Activated CD8-positive, alpha-beta memory T cell treated with anti-CD3 and anti-CD28 coated beads, Interleukin-2, amount 50 U/mL, for 48 hours (primary cell): Measurements from ENCODE around the gene SLC28A1.
"Not testable (repeated sequence)": the region's sequence is repeated elsewhere in the genome, so short reads cannot be mapped to it uniquely, and the experiment has no call there.

ENCODE experiments used
- DNase-seq: peaks from one replicate; pipeline ENCODE4 v3.0.0-alpha.2; 2020

SLC28A1 gene

GRCh38 chr15:84910928-84911623 lies 26.6 kb downstream of the SLC28A1 start:
- DNase-seq, result no peak

DNA sequence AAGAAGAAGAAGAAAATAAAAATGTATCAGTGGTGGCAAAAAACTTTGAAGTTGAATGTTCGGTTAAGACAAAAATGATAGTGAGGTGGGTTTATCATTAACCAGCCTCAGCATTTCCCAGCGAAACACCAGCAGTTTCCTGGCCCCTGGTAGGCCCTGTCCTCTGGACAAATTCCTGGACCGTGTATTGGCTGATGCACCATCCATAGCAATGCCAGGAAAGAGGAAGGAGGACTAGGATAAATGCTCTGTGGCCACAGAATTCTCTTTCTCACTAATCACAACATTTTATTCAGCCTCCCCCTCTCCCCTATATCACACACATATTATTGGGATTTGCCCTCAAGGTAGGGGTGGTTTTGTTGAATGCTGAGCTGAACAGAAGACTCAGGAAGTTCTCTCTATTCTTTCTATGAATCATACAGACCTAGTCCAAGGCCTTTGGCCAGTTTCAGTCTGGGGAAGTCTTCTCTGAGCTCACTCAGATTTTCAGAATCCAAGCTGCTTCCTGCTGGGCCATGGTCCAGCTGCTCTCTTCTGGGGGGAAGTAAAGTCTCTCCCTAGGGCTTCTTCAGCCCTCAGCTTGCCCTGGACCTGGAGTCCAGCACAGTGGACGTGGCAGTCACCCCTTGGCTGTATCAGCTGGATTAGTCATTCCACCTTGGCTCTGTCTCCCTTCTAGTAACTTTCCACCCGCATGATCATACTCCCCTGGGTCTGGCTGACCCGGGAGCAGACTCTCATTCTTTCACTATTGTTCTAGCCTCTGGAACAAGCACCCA lies 27.6 kb downstream of the SLC28A1 start:
- no peak for DNase-seq

DNA sequence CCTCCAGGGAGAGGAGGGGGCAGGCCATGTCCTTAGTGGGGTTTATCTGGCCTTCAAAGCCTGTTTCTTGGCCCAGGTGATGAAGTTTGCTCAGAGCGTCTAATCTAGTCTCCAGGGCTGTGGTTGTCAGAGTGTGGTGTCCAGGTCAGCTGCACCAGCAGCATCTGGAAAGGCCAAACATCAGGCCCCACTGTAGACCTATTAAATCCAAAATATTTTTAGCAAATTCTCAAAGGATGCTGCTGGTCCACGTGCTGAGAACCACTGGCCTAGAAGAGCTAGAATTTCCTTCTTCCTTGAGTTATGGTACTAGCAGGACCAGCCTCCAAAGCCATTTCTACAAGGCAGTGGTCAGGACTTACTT lies 28.9 kb downstream of the SLC28A1 start:
- no peak for DNase-seq

- DNase-seq, result no peak
These were observed 29.9 kb downstream of the SLC28A1 start for GRCh38 chr15:84914351-84914750.

- DNase-seq, result peak; percentile 74
These were observed 30.6 kb downstream of the SLC28A1 start for GRCh38 chr15:84914909-84915605.

- no peak for DNase-seq
These were observed 31.1 kb downstream of the SLC28A1 start for GRCh38 chr15:84915606-84915958.

DNA sequence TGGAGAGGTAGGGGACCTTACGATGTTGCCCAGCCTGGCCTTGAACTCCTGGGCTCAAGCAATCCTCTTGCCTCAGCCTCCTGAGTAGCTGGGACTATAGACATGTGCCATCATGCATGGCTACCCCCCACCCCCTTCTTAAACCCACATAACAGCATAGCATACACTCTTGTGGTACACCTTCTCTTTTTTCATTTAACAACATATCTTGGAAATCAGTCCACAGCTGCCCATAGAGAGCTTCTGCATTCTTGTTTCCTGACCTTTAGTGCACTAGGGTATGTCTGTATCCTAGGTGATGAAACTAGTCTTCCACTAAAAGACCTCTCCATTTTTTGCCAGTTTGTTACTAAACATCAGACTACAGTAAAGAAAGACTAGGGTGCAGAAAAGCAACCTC lies 33.0 kb downstream of the SLC28A1 start:
- no peak for DNase-seq

GRCh38 chr15:84919106-84919667 lies 34.7 kb downstream of the SLC28A1 start:
- DNase-seq, result no peak

DNA sequence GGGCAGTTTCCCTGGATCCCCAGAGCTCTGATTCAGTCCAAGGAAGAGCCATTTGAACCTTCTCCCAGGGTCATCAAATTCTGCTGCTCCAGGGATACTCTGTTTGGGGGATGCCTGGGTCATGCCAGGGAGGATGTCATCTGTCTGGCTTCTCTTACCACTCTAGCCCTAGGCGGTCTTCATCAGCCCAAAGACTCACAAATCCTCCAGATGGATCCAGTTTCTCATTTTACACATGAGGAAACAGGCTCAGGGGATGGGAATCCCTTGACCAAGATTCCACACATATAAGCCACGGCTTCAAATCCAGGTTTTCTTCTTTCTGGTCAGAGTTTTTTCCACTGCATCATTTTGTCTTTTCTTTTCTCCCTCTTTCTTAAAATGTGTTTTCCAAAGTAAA lies 36.7 kb downstream of the SLC28A1 start:
- no peak for DNase-seq

GRCh38 chr15:84922530-84922929 lies 38.1 kb downstream of the SLC28A1 start:
- DNase-seq, result no peak

DNA sequence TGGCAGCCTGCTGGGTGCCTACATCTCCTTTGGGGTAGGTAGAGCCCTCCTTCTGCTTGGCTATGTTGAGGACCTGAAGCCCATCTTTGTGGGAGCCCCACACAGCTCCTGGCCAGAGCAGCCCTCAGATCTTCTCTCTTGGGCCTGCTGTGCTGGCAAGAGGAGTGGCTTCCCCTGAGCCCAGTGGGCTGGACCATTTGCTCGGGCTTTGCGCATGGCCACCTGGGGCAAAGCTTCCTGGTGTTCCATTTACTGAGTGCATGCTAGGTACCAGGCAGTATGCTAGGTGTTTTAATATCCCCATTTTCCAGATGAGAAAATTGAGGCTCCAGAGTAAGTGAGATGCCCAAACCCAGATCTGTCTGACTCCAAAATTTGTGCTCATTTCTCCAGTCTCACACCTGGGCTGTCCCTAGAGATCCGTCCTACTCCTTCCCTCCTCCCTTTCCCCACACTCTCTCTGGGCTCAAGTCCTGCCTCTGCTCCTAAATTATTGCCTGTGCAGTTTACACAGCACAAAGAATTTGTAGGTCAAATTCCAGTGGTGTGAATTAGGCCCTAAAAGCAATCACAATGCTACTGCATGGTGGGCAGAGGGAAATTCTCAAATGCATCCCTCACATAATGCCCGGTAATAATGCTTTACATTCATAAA lies 39.7 kb downstream of the SLC28A1 start:
- DNase-seq, result no peak

- DNase-seq, result not testable (repeated sequence)
These were observed 40.5 kb downstream of the SLC28A1 start for GRCh38 chr15:84924821-84925569.

DNA sequence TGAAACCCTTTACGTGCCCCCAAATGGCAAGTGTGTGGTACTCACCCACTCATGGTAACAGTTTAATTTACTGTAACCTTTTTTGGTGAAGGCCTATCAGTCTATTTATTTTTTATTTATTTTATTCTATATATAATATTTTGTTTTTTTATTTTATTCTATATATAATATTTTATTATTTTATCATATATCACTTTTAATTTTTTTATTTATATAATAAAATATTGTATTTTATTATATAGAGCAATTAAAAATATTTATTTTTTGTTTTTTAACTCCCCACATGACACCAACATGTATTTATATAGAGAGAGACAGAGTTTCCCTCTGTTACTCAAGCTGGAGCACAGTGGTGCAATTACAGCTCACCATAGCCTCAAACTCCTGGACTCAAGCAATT lies 41.4 kb downstream of the SLC28A1 start:
- DNase-seq, result no peak

DNA sequence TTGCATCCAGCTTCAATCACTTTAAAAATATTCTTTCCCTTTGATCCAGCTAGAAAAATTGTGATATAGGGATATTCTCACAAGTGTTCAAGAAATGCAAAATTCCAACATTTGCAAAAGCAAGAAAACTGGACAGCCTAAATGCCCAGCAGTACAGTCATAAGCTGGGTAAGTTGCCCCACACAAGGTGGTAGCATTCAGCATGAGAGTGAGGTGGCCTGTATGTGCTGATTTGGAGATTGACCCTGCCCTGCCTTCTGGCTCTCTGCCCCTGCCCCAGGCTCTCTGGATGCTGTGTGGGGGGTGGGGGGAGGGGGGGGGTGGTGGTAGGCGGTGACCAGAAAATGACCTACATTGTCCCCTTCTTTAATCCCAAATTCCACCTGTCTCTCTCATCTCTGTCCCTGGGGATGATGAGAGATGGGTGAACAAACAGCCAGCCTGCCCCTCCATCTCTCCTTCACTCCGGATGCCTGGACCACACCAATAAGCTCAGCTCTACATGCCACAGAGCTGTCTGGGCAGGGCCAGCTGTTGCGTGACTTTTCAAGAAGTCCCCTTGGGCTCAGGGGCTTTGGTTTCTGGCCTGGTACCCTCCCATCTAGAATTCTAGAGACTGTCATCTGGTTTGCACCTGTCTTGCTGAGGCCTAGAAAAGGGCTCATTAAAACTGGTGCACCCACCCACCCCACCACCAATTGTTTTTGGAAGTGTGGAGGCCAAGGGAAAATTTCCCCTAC lies 42.2 kb downstream of the SLC28A1 start:
- no peak for DNase-seq

GRCh38 chr15:84928843-84929168 lies 44.3 kb downstream of the SLC28A1 start:
- no peak for DNase-seq

GRCh38 chr15:84929795-84930603 lies 45.5 kb downstream of the SLC28A1 start:
- no peak for DNase-seq

DNA sequence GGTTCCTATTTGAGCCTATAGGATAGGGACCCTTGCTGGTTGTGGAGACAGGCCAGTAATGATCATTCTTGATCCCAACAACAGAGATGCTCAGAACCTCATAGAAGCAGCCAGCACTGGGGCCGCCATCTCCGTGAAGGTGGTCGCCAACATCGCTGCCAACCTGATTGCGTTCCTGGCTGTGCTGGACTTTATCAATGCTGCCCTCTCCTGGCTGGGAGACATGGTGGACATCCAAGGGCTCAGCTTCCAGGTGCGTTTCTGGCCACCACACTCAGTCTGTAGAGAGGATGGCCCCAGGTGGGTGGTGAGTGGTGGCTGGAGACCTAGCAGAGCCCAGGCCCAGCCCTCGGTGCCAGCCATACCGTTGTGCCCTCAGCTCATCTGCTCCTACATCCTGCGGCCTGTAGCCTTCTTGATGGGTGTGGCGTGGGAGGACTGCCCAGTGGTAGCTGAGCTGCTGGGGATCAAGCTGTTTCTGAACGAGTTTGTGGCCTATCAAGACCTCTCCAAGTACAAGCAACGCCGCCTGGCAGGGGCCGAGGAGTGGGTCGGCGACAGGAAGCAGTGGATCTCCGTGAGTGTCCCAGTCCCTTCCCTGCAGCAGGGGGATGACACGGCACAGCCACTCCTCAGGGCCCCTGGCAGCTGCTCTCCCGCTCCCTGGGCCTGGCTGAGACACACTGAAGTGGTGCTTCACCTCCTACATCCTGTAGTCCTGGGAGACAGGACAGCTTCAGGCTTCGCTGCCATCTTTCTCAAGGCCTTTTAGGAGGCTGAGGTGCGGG lies 50.7 kb downstream of the SLC28A1 start:
- DNase-seq, result no peak

DNA sequence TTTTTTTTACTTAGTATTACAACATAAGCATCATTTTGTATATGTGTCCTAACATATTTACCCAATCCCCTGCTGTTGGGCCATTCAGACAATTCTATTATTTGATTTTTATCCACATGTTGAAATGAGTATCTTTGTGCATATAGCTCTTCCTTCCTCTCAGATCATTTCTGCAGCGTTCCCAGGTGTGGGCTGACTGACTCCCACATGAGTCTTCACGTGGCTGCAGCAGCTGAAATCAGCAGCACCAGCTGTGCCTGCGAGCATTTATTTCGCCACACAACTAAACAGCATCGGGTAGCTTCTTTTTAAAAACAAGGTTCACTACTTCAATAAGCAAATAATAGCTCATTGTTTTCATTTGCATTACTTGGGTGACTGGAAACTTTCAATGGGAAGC lies 52.7 kb downstream of the SLC28A1 start:
- no peak for DNase-seq

GRCh38 chr15:84938726-84939125 lies 54.3 kb downstream of the SLC28A1 start:
- DNase-seq, result no peak

DNA sequence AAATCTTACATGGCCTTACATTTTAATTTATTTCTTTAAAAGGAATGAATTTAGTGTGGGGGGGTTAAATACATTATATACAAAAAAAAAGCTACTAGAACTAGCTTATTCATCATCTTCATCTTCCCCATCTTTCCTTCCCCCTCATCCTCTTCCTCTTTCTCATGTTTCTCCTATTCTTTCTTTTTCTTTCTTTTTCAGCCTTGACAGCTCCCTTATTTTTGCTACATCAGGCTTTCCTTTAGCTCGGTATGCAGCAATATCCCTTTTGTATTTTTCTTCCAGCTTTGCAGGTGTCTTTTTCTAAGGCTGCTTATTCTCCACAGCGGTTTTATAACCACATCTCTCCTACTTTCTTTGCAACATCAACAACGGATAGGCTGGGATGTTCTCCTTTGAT lies 55.9 kb downstream of the SLC28A1 start:
- DNase-seq, result no peak
